Smooth muscle cell (in vitro differentiated cells): Measurements from ENCODE around the gene CCDC142. TPM values are rescaled to one million over a fixed set of nuclear protein-coding genes. Genes with fewer than 3 reads are reported as not detected.

Source experiments
- DNase-seq: peaks from one replicate; lab custom pipeline; 2025; ENCODE audit not compliant: unreplicated experiment; lab: John Stamatoyannopoulos, UW
- H2AFZ ChIP-seq: fragments of 200-600 bp; sonication (generic); 2 replicates; pipeline ENCODE4 v1.6.0; 2016; ENCODE audit warnings: antibody characterized with exemption, low read depth, mild to moderate bottlenecking
- H3F3A ChIP-seq: fragments of 200-600 bp; sonication (generic); 2 replicates; pipeline ENCODE4 v1.6.0; 2017; ENCODE audit warnings: antibody characterized with exemption, low read depth
- H3K27ac ChIP-seq: fragments of 200-600 bp; sonication (generic); 2 replicates; pipeline ENCODE4 v1.5.1; 2016; ENCODE audit warnings: low read depth, mild to moderate bottlenecking
- H3K27me3 ChIP-seq: fragments of 200-600 bp; sonication (generic); 2 replicates; pipeline ENCODE4 v1.6.1; 2016; ENCODE audit warnings: low read depth, mild to moderate bottlenecking
- H3K36me3 ChIP-seq: fragments of 200-600 bp; sonication (generic); 2 replicates; pipeline ENCODE4 v1.5.1; 2016; ENCODE audit warnings: low read depth
- H3K4me1 ChIP-seq: fragments of 200-600 bp; sonication (generic); 2 replicates; pipeline ENCODE4 v1.5.1; 2016; ENCODE audit warnings: low read depth
- H3K4me2 ChIP-seq: fragments of 200-600 bp; sonication (generic); 2 replicates; pipeline ENCODE4 v1.6.0; 2016; ENCODE audit warnings: mild to moderate bottlenecking
- H3K4me3 ChIP-seq: fragments of 200-600 bp; sonication (generic); 2 replicates; pipeline ENCODE4 v1.5.1; 2016; ENCODE audit warnings: mild to moderate bottlenecking
- H3K79me2 ChIP-seq: fragments of 200-600 bp; sonication (generic); 2 replicates; pipeline ENCODE4 v1.6.0; 2016; ENCODE audit warnings: low read depth, mild to moderate bottlenecking
- H3K9ac ChIP-seq: fragments of 200-600 bp; sonication (generic); 2 replicates; pipeline ENCODE4 v1.6.0; 2016; ENCODE audit warnings: low read depth
- H3K9me3 ChIP-seq: fragments of 200-600 bp; sonication (generic); replicated peaks from 2 replicates; pipeline ENCODE4 v1.5.1; 2016; ENCODE audit warnings: low read depth
- H4K20me1 ChIP-seq: fragments of 200-600 bp; sonication (generic); 2 replicates; pipeline ENCODE4 v1.6.0; 2016; ENCODE audit warnings: low read depth
- CTCF ChIP-seq: fragments of 200-600 bp; sonication (generic); IDR thresholded peaks from 2 replicates; pipeline ENCODE4 v1.5.1; 2017; ENCODE audit warnings: borderline replicate concordance, mild to moderate bottlenecking, antibody characterized with exemption; ENCODE audit not compliant: insufficient read depth, poor library complexity, severe bottlenecking
- WGBS: methylation state at CpG from one replicate; pipeline ENCODE4 v1.1.7; 2016; ENCODE audit warnings: low lambda C conversion rate; 5-methylcytosine and 5-hydroxymethylcytosine counted together
- polyA plus RNA-seq: library from polyadenylated mRNA; unstranded; fragments of >200 nt; fragmentation: Nextera tagmentation; extraction: Ambion mirVana; gene quantifications from 2 replicates; pipeline ENCODE4 v1.2.1, GENCODE V29; 2016
- total RNA-seq: library from RNA; depleted of rRNA; stranded (reverse); fragments of >200 nt; gene quantifications from 2 replicates; pipeline ENCODE4 v1.2.3, GENCODE V29; 2014

The CCDC142 gene
- total and polyA plus RNA-seq, 2 experiments from 2014 or later, result 5.5 to 7.7 TPM

GRCh38 chr2:74527741-74528140, 44.9 kb upstream of the CCDC142 start:
- no peak for TF ChIP-seq CTCF
- peaks cover 28% of the 10 kb centered on the region for H3K79me2 ChIP-seq
- H3K9ac ChIP-seq, result no peak overlapping the region
- H3K4me3 ChIP-seq, result no peak overlapping the region
- no peaks in the 10 kb centered on the region for H3K36me3 ChIP-seq
- no peak for DNase-seq
- H3K4me1 ChIP-seq, result peaks cover 11% of the 10 kb centered on the region
- H3K27me3 ChIP-seq, result no peaks in the 10 kb centered on the region
- WGBS, result 98% methylated on average over 9 of the region's 9 CpGs
- H4K20me1 ChIP-seq, result peaks cover 11% of the 10 kb centered on the region
- H3F3A ChIP-seq, result peaks cover 15% of the 10 kb centered on the region
- no peak overlapping the region for H2AFZ ChIP-seq
- no peak overlapping the region for H3K27ac ChIP-seq
- no peak overlapping the region for H3K4me2 ChIP-seq
- no peaks in the 10 kb centered on the region for H3K9me3 ChIP-seq

DNA sequence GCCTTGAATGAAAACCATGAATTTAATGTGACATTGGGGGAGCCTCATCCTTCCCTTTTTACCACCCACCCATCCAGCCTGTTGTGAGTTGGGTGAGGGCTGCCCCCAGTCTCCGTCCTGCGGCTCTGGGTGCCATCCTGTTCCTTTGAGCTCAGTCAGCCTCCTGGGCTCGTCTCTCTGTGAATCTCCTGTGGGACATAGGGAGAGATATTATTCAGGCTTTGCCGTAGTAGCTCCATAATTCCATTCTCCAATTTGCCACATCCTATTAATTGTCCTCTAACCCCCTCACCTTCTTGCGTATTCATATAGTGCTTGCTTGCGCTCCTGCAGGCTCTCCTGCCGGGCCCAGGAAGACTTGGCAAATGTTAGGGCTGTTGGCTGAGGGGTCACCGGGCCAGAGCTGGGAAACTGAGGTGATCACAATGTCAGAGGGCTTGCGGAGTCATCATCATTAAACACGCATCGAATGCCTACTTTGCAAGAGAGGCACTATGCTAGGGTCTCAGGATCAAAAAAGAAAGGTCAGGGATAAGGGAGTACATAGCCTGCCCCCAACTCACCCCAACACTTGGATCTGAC, 43.9 kb upstream of the CCDC142 start:
- WGBS, result 97% methylated on average over 11 of the region's 11 CpGs
- peaks cover 7% of the 10 kb centered on the region for H3K27me3 ChIP-seq
- H3K4me1 ChIP-seq, result peaks cover 11% of the 10 kb centered on the region
- H3K79me2 ChIP-seq, result peaks cover 28% of the 10 kb centered on the region
- no peak overlapping the region for H2AFZ ChIP-seq
- H3K27ac ChIP-seq, result no peak overlapping the region
- H3K36me3 ChIP-seq, result no peaks in the 10 kb centered on the region
- no peak for DNase-seq
- H3K9me3 ChIP-seq, result no peaks in the 10 kb centered on the region
- H3K9ac ChIP-seq, result no peak overlapping the region
- no peak for TF ChIP-seq CTCF
- H3F3A ChIP-seq, result peaks cover 11% of the 10 kb centered on the region
- no peak overlapping the region for H3K4me3 ChIP-seq
- H4K20me1 ChIP-seq, result peaks cover 11% of the 10 kb centered on the region
- H3K4me2 ChIP-seq, result no peak overlapping the region

DNA sequence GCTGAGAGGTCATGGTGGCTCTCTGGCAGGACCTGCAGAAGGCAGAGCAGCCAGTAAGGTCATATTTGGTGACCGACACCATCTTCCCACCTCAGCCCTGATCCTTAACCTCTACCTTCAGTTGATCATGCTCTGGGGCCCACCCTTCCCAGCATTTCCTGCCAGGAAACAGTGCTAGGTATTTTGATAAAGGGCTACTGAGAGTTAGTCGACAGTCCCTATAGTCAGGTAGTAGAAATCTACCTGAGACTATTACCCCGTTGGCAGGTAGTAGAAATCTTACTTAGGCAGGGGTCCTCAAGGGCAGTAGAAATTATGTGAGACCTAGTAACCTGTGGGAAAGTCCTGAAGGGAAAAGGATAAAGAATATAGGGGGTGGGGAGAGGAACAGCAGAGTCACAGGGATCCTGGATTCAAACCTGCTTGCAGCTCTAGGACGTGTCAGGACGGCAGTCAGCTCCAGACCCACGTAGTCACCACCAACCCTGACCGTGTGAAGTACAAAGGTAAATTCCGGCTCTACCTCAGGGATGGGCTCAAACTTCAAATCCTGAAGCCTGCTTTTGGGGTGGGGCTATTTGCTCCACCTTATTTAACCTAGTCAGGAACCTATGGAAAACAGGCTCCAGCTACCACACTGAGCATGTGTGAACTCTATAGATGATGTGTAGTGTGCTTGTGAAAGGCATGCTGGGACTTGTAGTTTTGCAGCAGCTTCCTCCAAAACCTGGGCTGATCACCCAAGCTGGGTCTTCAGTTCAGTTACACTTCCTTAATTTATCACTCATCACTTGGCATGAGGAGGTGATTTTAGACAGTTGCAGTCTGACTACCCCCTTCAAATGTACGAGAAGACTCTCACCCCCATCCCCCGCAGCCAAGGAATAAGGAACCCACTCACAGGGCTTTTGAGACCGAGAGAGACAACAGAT, 43.2 kb upstream of the CCDC142 start, which contains the start of gene DQX1:
TSS of gene DQX1 (minus strand) at position 515 of the 932 bp plus-strand sequence. CDS start at position 13, 502 bp downstream.
- Histone ChIP-seq H4K20me1 (peaks cover 11% of the 10 kb centered on the region), H3K36me3 (no peaks in the 10 kb centered on the region), H3K79me2 (peaks cover 24% of the 10 kb centered on the region), H3K4me3 (no peak within 1 kb of the TSS), H3K27ac (no peak within 1 kb of the TSS), H3F3A (peaks cover 5% of the 10 kb centered on the region), H3K9me3 (no peaks in the 10 kb centered on the region), H3K9ac (no peak within 1 kb of the TSS), H3K4me1 (peaks cover 10% of the 10 kb centered on the region), H3K4me2 (no peak within 1 kb of the TSS), H3K27me3 (peaks cover 14% of the 10 kb centered on the region), H2AFZ (no peak within 1 kb of the TSS)
- WGBS, result 94% methylated on average over 11 of the region's 11 CpGs
- DNase-seq, result no peak
- TF ChIP-seq CTCF, result no peak
